Endothelial cell (in vitro differentiated cells): ENCODE measurements around the gene IL20RA. TPM values are rescaled to one million over a fixed set of nuclear protein-coding genes. Genes with fewer than 3 reads are reported as not detected.

Experiments
- DNase-seq: peaks from one replicate; pipeline ENCODE4 v3.0.0; 2021; ENCODE audit warnings: low spot score
- H3K27ac Mint-ChIP-seq: one replicate; pipeline ENCODE4 v1.8.0; 2021; ENCODE audit warnings: mixed read lengths, inconsistent platforms; ENCODE audit not compliant: unreplicated experiment
- H3K27me3 Mint-ChIP-seq: one replicate; pipeline ENCODE4 v1.8.0; 2021; ENCODE audit warnings: mild to moderate bottlenecking, moderate library complexity, mixed read lengths, inconsistent platforms; ENCODE audit not compliant: unreplicated experiment
- H3K36me3 Mint-ChIP-seq: one replicate; pipeline ENCODE4 v1.8.0; 2021; ENCODE audit warnings: mild to moderate bottlenecking, low read depth, mixed read lengths, inconsistent platforms; ENCODE audit not compliant: unreplicated experiment
- H3K4me1 Mint-ChIP-seq: one replicate; pipeline ENCODE4 v1.8.0; 2021; ENCODE audit warnings: mild to moderate bottlenecking, mixed read lengths, inconsistent platforms; ENCODE audit not compliant: unreplicated experiment
- H3K4me3 Mint-ChIP-seq: one replicate; pipeline ENCODE4 v1.8.0; 2021; ENCODE audit warnings: mild to moderate bottlenecking, mixed read lengths, inconsistent platforms; ENCODE audit not compliant: unreplicated experiment
- H3K9me3 Mint-ChIP-seq: one replicate; pipeline ENCODE4 v1.8.0; 2021; ENCODE audit warnings: mixed read lengths, inconsistent platforms; ENCODE audit not compliant: unreplicated experiment
- CTCF ChIP-seq: fragments of 200-600 bp; sonication (generic); IDR thresholded peaks from one replicate; pipeline ENCODE4 v1.5.0; 2021; ENCODE audit warnings: antibody characterized with exemption; ENCODE audit not compliant: unreplicated experiment
- total RNA-seq: library from RNA; stranded (reverse); fragmentation: NEBNext Ultra II Directional; extraction: Animal tissue kit (Norgen Biotek cat#: 25700); gene quantifications from one replicate; pipeline ENCODE4 v1.2.1, GENCODE V29; 2021; ENCODE audit not compliant: unreplicated experiment

IL20RA gene
- total RNA-seq, 1 donor from 2014 or later: 0.10 TPM

GRCh38 chr6:137058037-137058436 is 13.3 kb upstream of the IL20RA start:
- DNase-seq: no peak
- TF ChIP-seq CTCF: no peak
- Mint-ChIP-seq H3K27ac (no peak overlapping the region), H3K36me3 (no peaks in the 10 kb centered on the region), H3K4me3 (no peak overlapping the region), H3K4me1 (no peaks in the 10 kb centered on the region), H3K9me3 (no peaks in the 10 kb centered on the region), H3K27me3 (peaks cover 1% of the 10 kb centered on the region)

GRCh38 chr6:137056121-137056880 is 11.5 kb upstream of the IL20RA start:
- TF ChIP-seq CTCF: no peak
- Mint-ChIP-seq H3K9me3 (no peaks in the 10 kb centered on the region), H3K4me1 (peaks cover under 1% of the 10 kb centered on the region), H3K27me3 (peaks cover under 1% of the 10 kb centered on the region), H3K4me3 (no peak overlapping the region), H3K27ac (no peak overlapping the region), H3K36me3 (no peaks in the 10 kb centered on the region)
- DNase-seq: no peak

GRCh38 chr6:137051790-137052472 is 7.2 kb upstream of the IL20RA start:
- Mint-ChIP-seq H3K36me3 (no peaks in the 10 kb centered on the region), H3K9me3 (no peaks in the 10 kb centered on the region)
- DNase-seq: no peak

GRCh38 chr6:137049095-137049494 is 4.3 kb upstream of the IL20RA start:
- DNase-seq: no peak
- Mint-ChIP-seq H3K4me1 (peaks cover 6% of the 10 kb centered on the region), H3K27me3 (peaks cover 7% of the 10 kb centered on the region), H3K27ac (no peak overlapping the region), H3K36me3 (no peaks in the 10 kb centered on the region), H3K4me3 (no peak overlapping the region), H3K9me3 (no peaks in the 10 kb centered on the region)
- no peak for TF ChIP-seq CTCF

More at GRCh38 chr6:137051790-137052472, 7.2 kb upstream of the IL20RA start:
- Mint-ChIP-seq H3K27me3 (peaks cover 4% of the 10 kb centered on the region), H3K27ac (no peak overlapping the region), H3K4me3 (no peak overlapping the region), H3K4me1 (peaks cover 4% of the 10 kb centered on the region)
- no peak for TF ChIP-seq CTCF

- Mint-ChIP-seq H3K27me3 (peaks cover 11% of the 10 kb centered on the region), H3K36me3 (peaks cover 3% of the 10 kb centered on the region), H3K27ac (peak overlapping the region; percentile 58), H3K4me3 (no peak overlapping the region), H3K4me1 (peaks cover 6% of the 10 kb centered on the region), H3K9me3 (no peaks in the 10 kb centered on the region)
- no peak for TF ChIP-seq CTCF
- DNase-seq: no peak
Measured at GRCh38 chr6:137046871-137047412, 2.2 kb upstream of the IL20RA start.
